ENCODE results near the gene ATP6V1C2.
"Not testable (repeated sequence)": the region's sequence is repeated elsewhere in the genome, so short reads cannot be mapped to it uniquely, and the experiment has no call there.

DNA sequence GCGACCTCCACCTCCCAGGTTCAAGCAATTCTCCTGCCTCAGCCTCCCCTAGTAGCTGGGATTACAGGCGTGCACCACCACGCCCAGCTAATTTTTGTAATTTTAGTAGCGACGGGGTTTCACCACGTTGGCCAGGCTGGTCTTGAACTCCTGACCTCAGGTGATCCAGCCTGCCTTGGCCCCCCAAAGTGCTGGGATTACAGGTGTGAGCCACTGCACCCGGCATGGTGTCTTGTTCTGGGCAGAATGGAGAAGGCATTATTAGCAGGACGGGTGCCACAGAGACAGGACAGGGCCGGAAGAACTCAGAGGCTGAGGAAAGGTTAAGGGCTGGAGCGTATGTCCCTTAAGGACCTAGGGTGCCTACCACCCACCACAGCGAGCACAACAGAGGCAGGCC lies 59.4 kb downstream of the ATP6V1C2 start:
- TF ChIP-seq, protein P1, sequence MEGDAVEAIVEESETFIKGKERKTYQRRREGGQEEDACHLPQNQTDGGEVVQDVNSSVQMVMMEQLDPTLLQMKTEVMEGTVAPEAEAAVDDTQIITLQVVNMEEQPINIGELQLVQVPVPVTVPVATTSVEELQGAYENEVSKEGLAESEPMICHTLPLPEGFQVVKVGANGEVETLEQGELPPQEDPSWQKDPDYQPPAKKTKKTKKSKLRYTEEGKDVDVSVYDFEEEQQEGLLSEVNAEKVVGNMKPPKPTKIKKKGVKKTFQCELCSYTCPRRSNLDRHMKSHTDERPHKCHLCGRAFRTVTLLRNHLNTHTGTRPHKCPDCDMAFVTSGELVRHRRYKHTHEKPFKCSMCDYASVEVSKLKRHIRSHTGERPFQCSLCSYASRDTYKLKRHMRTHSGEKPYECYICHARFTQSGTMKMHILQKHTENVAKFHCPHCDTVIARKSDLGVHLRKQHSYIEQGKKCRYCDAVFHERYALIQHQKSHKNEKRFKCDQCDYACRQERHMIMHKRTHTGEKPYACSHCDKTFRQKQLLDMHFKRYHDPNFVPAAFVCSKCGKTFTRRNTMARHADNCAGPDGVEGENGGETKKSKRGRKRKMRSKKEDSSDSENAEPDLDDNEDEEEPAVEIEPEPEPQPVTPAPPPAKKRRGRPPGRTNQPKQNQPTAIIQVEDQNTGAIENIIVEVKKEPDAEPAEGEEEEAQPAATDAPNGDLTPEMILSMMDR (tag by site-specific recombination; IDR thresholded peaks at IDR 0.05), result not testable (repeated sequence)
- TF ChIP-seq ZNF677 (tag by site-specific recombination; IDR thresholded peaks at IDR 0.05); ZNF112 (tag by site-specific recombination; IDR thresholded peaks at IDR 0.05); ZNF324 (tag by site-specific recombination; IDR thresholded peaks at IDR 0.05); ZNF629 (tag by site-specific recombination; IDR thresholded peaks at IDR 0.05); YY1 (tag by site-specific recombination; IDR thresholded peaks at IDR 0.05); ZNF239 (tag by site-specific recombination; IDR thresholded peaks at IDR 0.05); KLF1 (tag by site-specific recombination; IDR thresholded peaks at IDR 0.05); SETDB1 (IDR thresholded peaks at IDR 0.05; ENCODE audit: insufficient read length, low read length); ZNF146 (tag by site-specific recombination; IDR thresholded peaks at IDR 0.05); BCL11B (tag by site-specific recombination; IDR thresholded peaks at IDR 0.05; ENCODE audit: low read depth); ZNF121 (tag by site-specific recombination; IDR thresholded peaks at IDR 0.05); TCF7L2 (IDR thresholded peaks at IDR 0.05; ENCODE audit: borderline replicate concordance, low read depth, low read length); ZNF549 (tag by site-specific recombination; IDR thresholded peaks at IDR 0.05): not testable (repeated sequence)

All from HEK293 (cell line).